Astrocyte (in vitro differentiated cells and primary cell): ENCODE measurements around the gene CLEC20A. TPM values are rescaled to one million over a fixed set of nuclear protein-coding genes. Genes with fewer than 3 reads are reported as not detected.

Experiments used
- DNase-seq: peaks from one replicate; pipeline ENCODE4 v3.0.0-alpha.2; 2010; ENCODE audit warnings: low read depth
- FAIRE-seq: peaks from 2 replicates; lab custom pipeline; 2011; peaks lifted over from hg19 to GRCh38; lab: Jason Lieb, UNC
- H2AFZ ChIP-seq: 2 replicates; pipeline ENCODE4 v1.6.0; 2012; ENCODE audit warnings: low read depth, low read length, inconsistent platforms
- H3K27ac ChIP-seq: 2 replicates; pipeline ENCODE4 v1.5.1; 2011; ENCODE audit warnings: low read depth, low read length, inconsistent platforms
- H3K27me3 ChIP-seq: 2 replicates; pipeline ENCODE4 v1.6.0; 2011; ENCODE audit warnings: low read length, inconsistent platforms; ENCODE audit not compliant: insufficient read depth
- H3K36me3 ChIP-seq: 2 replicates; pipeline ENCODE4 v1.5.1; 2011; ENCODE audit warnings: low read length, inconsistent platforms; ENCODE audit not compliant: insufficient read depth
- H3K4me1 ChIP-seq: 2 replicates; pipeline ENCODE4 v1.5.1; 2011; ENCODE audit warnings: low read length, inconsistent platforms; ENCODE audit not compliant: insufficient read depth
- H3K4me2 ChIP-seq: 2 replicates; pipeline ENCODE4 v1.6.0; 2012; ENCODE audit warnings: low read length, inconsistent platforms
- H3K4me3 ChIP-seq: 2 replicates; pipeline ENCODE4 v1.5.1; 2011; ENCODE audit warnings: low read depth, mild to moderate bottlenecking, low read length, inconsistent platforms; ENCODE audit not compliant: insufficient read depth
- H3K79me2 ChIP-seq: 2 replicates; pipeline ENCODE4 v1.6.0; 2012; ENCODE audit warnings: mild to moderate bottlenecking, low read length, inconsistent platforms; ENCODE audit not compliant: insufficient read depth
- H3K9ac ChIP-seq: 2 replicates; pipeline ENCODE4 v1.6.0; 2012; ENCODE audit warnings: mild to moderate bottlenecking, low read length, inconsistent platforms
- H3K9me3 ChIP-seq: 2 replicates; pipeline ENCODE4 v1.5.1; 2012; ENCODE audit warnings: low read depth, mild to moderate bottlenecking, low read length, inconsistent platforms; ENCODE audit not compliant: insufficient read depth
- H4K20me1 ChIP-seq: 2 replicates; pipeline ENCODE4 v1.6.0; 2012; ENCODE audit warnings: low read length, inconsistent platforms; ENCODE audit not compliant: insufficient read depth
- H3K27ac Mint-ChIP-seq: one replicate; pipeline ENCODE4 v1.8.0; 2021; ENCODE audit warnings: mild to moderate bottlenecking, mixed read lengths; ENCODE audit not compliant: unreplicated experiment
- H3K27me3 Mint-ChIP-seq: one replicate; pipeline ENCODE4 v1.8.0; 2021; ENCODE audit warnings: low read depth, mixed read lengths; ENCODE audit not compliant: unreplicated experiment
- H3K36me3 Mint-ChIP-seq: one replicate; pipeline ENCODE4 v1.8.0; 2021; ENCODE audit warnings: low read depth, mixed read lengths; ENCODE audit not compliant: unreplicated experiment
- H3K4me1 Mint-ChIP-seq: one replicate; pipeline ENCODE4 v1.8.0; 2021; ENCODE audit warnings: low read depth, mixed read lengths; ENCODE audit not compliant: unreplicated experiment
- H3K4me3 Mint-ChIP-seq: one replicate; pipeline ENCODE4 v1.8.0; 2021; ENCODE audit warnings: mild to moderate bottlenecking, moderate library complexity, mixed read lengths; ENCODE audit not compliant: unreplicated experiment
- H3K9me3 Mint-ChIP-seq: one replicate; pipeline ENCODE4 v1.8.0; 2021; ENCODE audit warnings: mild to moderate bottlenecking, mixed read lengths; ENCODE audit not compliant: unreplicated experiment
- EZH2 ChIP-seq: IDR thresholded peaks from 2 replicates; pipeline ENCODE4 v1.6.1; 2012; ENCODE audit warnings: mild to moderate bottlenecking, low read length, inconsistent platforms; ENCODE audit not compliant: insufficient read depth
- total RNA-seq: library from RNA; stranded (reverse); gene quantifications from 2 replicates; pipeline ENCODE4 v1.2.1, GENCODE V29; 2021
- TF ChIP-seq, protein P1 (sequence below): IDR thresholded peaks from 2 replicates; pipeline ENCODE4 v1.5.1; 2011; ENCODE audit warnings: low read depth, mild to moderate bottlenecking, inconsistent platforms, low read length, moderate library complexity; ENCODE audit not compliant: insufficient read depth

Gene CLEC20A
- total RNA-seq, 1 donor from 2014 or later, result not detected

GRCh38 chr1:178530037-178530402 lies 33.3 kb upstream of the CLEC20A start:
- DNase-seq (peak; percentile 69), FAIRE-seq (peak; percentile 29)
- Histone ChIP-seq H3K27me3 (no peaks in the 10 kb centered on the region), H3K79me2 (no peaks in the 10 kb centered on the region), H3K27ac (no peak overlapping the region), H4K20me1 (no peaks in the 10 kb centered on the region), H3K4me1 (peaks cover 17% of the 10 kb centered on the region), H3K9ac (no peak overlapping the region), H3K36me3 (no peaks in the 10 kb centered on the region), H3K4me3 (no peak overlapping the region), H3K4me2 (peak overlapping the region; percentile 54), H2AFZ (no peak overlapping the region), H3K9me3 (no peaks in the 10 kb centered on the region)
- Mint-ChIP-seq H3K36me3 (no peaks in the 10 kb centered on the region), H3K27ac (peak overlapping the region; percentile 75), H3K4me1 (peaks cover 17% of the 10 kb centered on the region), H3K4me3 (peak overlapping the region; percentile 20), H3K27me3 (peaks cover 5% of the 10 kb centered on the region), H3K9me3 (peaks cover 6% of the 10 kb centered on the region)
- no peak for TF ChIP-seq EZH2
- TF ChIP-seq, protein P1, sequence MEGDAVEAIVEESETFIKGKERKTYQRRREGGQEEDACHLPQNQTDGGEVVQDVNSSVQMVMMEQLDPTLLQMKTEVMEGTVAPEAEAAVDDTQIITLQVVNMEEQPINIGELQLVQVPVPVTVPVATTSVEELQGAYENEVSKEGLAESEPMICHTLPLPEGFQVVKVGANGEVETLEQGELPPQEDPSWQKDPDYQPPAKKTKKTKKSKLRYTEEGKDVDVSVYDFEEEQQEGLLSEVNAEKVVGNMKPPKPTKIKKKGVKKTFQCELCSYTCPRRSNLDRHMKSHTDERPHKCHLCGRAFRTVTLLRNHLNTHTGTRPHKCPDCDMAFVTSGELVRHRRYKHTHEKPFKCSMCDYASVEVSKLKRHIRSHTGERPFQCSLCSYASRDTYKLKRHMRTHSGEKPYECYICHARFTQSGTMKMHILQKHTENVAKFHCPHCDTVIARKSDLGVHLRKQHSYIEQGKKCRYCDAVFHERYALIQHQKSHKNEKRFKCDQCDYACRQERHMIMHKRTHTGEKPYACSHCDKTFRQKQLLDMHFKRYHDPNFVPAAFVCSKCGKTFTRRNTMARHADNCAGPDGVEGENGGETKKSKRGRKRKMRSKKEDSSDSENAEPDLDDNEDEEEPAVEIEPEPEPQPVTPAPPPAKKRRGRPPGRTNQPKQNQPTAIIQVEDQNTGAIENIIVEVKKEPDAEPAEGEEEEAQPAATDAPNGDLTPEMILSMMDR, result no peak

GRCh38 chr1:178529364-178530036 lies 32.7 kb upstream of the CLEC20A start:
- Histone ChIP-seq H3K79me2 (no peaks in the 10 kb centered on the region), H4K20me1 (no peaks in the 10 kb centered on the region), H2AFZ (no peak overlapping the region), H3K4me3 (no peak overlapping the region), H3K9ac (no peak overlapping the region), H3K4me2 (no peak overlapping the region), H3K36me3 (no peaks in the 10 kb centered on the region), H3K9me3 (no peaks in the 10 kb centered on the region), H3K4me1 (peaks cover 17% of the 10 kb centered on the region), H3K27me3 (no peaks in the 10 kb centered on the region), H3K27ac (no peak overlapping the region)
- DNase-seq, result no peak
- TF ChIP-seq, protein P1, result no peak
- TF ChIP-seq EZH2, result no peak
- no peaks in the 10 kb centered on the region for H3K36me3 Mint-ChIP-seq
- no peak for FAIRE-seq
- H3K4me1 Mint-ChIP-seq, result peaks cover 17% of the 10 kb centered on the region
- H3K9me3 Mint-ChIP-seq, result peaks cover 9% of the 10 kb centered on the region
- H3K4me3 Mint-ChIP-seq, result no peak overlapping the region
- peaks cover 5% of the 10 kb centered on the region for H3K27me3 Mint-ChIP-seq
- peak overlapping the region; percentile 23 for H3K27ac Mint-ChIP-seq

GRCh38 chr1:178528953-178529335 lies 32.2 kb upstream of the CLEC20A start:
- H3K4me3 Mint-ChIP-seq, result no peak overlapping the region

More at GRCh38 chr1:178528953-178529335, 32.2 kb upstream of the CLEC20A start:
- Histone ChIP-seq H3K4me1 (peaks cover 17% of the 10 kb centered on the region), H3K27ac (no peak overlapping the region), H2AFZ (no peak overlapping the region), H3K79me2 (no peaks in the 10 kb centered on the region), H3K36me3 (no peaks in the 10 kb centered on the region), H4K20me1 (no peaks in the 10 kb centered on the region), H3K27me3 (no peaks in the 10 kb centered on the region), H3K4me2 (no peak overlapping the region), H3K9me3 (no peaks in the 10 kb centered on the region), H3K9ac (no peak overlapping the region), H3K4me3 (no peak overlapping the region)
- peaks cover 9% of the 10 kb centered on the region for H3K9me3 Mint-ChIP-seq
- H3K4me1 Mint-ChIP-seq, result peaks cover 17% of the 10 kb centered on the region
- H3K27ac Mint-ChIP-seq, result no peak overlapping the region
- H3K36me3 Mint-ChIP-seq, result no peaks in the 10 kb centered on the region
- DNase-seq, result no peak
- peaks cover 5% of the 10 kb centered on the region for H3K27me3 Mint-ChIP-seq
- FAIRE-seq, result no peak
- no peak for TF ChIP-seq EZH2
- TF ChIP-seq, protein P1, result no peak
